Measurements from ENCODE around the gene HDAC9.

Gene HDAC9

GRCh38 chr7:18798088-18798906, 302.7 kb downstream of the HDAC9 start:
- peak; percentile 74 for ATAC-seq
- TF ChIP-seq ISL1 (CRISPR knock-in tag; IDR thresholded peaks at IDR 0.05) (peak; percentile 74), ESRRG (CRISPR knock-in tag; IDR thresholded peaks at IDR 0.05) (no peak), ZFP3 (CRISPR knock-in tag; IDR thresholded peaks at IDR 0.05) (peak; percentile 62; the same call in 1 of the 2 replicates)

DNA sequence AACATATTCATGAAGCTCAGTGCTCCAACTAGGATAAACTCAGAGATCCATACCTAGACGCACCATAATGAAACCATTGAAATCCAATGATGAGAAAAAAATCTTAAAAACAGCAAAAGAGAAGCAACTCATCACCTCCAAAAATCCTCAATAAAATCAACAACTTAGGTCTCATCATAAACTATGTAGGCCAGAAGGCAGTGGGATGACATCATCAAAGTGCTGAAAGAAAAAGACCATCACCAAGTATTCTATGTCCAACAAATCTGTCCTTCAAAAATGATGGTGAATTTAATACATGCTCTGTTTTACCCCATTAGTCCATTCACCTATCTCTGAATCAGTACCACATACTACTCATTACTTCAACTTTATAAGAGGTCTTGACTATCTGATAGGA, 304.4 kb downstream of the HDAC9 start:
- TF ChIP-seq TCF4 (CRISPR knock-in tag; IDR thresholded peaks at IDR 0.05; ENCODE audit: borderline replicate concordance) (no peak), PPARA (CRISPR knock-in tag; IDR thresholded peaks at IDR 0.05; ENCODE audit: borderline replicate concordance) (no peak), GLIS3 (CRISPR knock-in tag; IDR thresholded peaks at IDR 0.05) (no peak), SNAI2 (CRISPR knock-in tag; IDR thresholded peaks at IDR 0.05) (no peak), ZFP3 (CRISPR knock-in tag; IDR thresholded peaks at IDR 0.05) (no peak), ZNF565 (CRISPR knock-in tag; conservative IDR thresholded peaks at IDR 0.05; ENCODE audit: low read depth) (no peak), ESRRG (CRISPR knock-in tag; IDR thresholded peaks at IDR 0.05) (no peak), PATZ1 (CRISPR knock-in tag; IDR thresholded peaks at IDR 0.05; ENCODE audit: borderline replicate concordance) (no peak), CSDC2 (CRISPR knock-in tag; IDR thresholded peaks at IDR 0.05) (no peak), ZNF70 (CRISPR knock-in tag; IDR thresholded peaks at IDR 0.05) (no peak), ZNF8 (CRISPR knock-in tag; IDR thresholded peaks at IDR 0.05) (no peak), TSHZ2 (CRISPR knock-in tag; IDR thresholded peaks at IDR 0.05) (no peak), RARB (CRISPR knock-in tag; IDR thresholded peaks at IDR 0.05) (no peak), BACH2 (CRISPR knock-in tag; IDR thresholded peaks at IDR 0.05; ENCODE audit: borderline replicate concordance) (no peak), ARNTL (CRISPR knock-in tag; IDR thresholded peaks at IDR 0.05; ENCODE audit: borderline replicate concordance, low read depth) (no peak), ZC3H10 (CRISPR knock-in tag; IDR thresholded peaks at IDR 0.05) (no peak)
- TF ChIP-seq, protein P1, sequence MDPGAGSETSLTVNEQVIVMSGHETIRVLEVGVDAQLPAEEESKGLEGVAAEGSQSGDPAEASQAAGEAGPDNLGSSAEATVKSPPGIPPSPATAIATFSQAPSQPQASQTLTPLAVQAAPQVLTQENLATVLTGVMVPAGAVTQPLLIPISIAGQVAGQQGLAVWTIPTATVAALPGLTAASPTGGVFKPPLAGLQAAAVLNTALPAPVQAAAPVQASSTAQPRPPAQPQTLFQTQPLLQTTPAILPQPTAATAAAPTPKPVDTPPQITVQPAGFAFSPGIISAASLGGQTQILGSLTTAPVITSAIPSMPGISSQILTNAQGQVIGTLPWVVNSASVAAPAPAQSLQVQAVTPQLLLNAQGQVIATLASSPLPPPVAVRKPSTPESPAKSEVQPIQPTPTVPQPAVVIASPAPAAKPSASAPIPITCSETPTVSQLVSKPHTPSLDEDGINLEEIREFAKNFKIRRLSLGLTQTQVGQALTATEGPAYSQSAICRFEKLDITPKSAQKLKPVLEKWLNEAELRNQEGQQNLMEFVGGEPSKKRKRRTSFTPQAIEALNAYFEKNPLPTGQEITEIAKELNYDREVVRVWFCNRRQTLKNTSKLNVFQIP (CRISPR knock-in tag; IDR thresholded peaks at IDR 0.05; ENCODE audit: borderline replicate concordance, low read depth) = no peak
- TF ChIP-seq, protein P2, sequence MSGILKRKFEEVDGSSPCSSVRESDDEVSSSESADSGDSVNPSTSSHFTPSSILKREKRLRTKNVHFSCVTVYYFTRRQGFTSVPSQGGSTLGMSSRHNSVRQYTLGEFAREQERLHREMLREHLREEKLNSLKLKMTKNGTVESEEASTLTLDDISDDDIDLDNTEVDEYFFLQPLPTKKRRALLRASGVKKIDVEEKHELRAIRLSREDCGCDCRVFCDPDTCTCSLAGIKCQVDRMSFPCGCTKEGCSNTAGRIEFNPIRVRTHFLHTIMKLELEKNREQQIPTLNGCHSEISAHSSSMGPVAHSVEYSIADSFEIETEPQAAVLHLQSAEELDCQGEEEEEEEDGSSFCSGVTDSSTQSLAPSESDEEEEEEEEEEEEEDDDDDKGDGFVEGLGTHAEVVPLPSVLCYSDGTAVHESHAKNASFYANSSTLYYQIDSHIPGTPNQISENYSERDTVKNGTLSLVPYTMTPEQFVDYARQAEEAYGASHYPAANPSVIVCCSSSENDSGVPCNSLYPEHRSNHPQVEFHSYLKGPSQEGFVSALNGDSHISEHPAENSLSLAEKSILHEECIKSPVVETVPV (CRISPR knock-in tag; IDR thresholded peaks at IDR 0.05) = no peak
- ATAC-seq = no peak

- TF ChIP-seq SNAI2 (CRISPR knock-in tag; IDR thresholded peaks at IDR 0.05) (0 out of 2 replicates have a peak, but pooled peaks have one; percentile 12), ZNF565 (CRISPR knock-in tag; conservative IDR thresholded peaks at IDR 0.05; ENCODE audit: low read depth) (no peak; the same call in 1 of the 2 replicates), TSHZ2 (CRISPR knock-in tag; IDR thresholded peaks at IDR 0.05) (peak; percentile 94; the same call in 1 of the 2 replicates), TCF4 (CRISPR knock-in tag; IDR thresholded peaks at IDR 0.05; ENCODE audit: borderline replicate concordance) (peak; percentile 88), ZNF8 (CRISPR knock-in tag; IDR thresholded peaks at IDR 0.05) (0 out of 2 replicates have a peak, but pooled peaks have one; percentile 39), BACH2 (CRISPR knock-in tag; IDR thresholded peaks at IDR 0.05; ENCODE audit: borderline replicate concordance) (peak; percentile 72), ESRRG (CRISPR knock-in tag; IDR thresholded peaks at IDR 0.05) (no peak), ZNF70 (CRISPR knock-in tag; IDR thresholded peaks at IDR 0.05) (peak; percentile 94)
- ATAC-seq = no peak; the same call in 2 of the 3 replicates
Measured at GRCh38 chr7:18803923-18804322, 308.4 kb downstream of the HDAC9 start.

Data from SK-N-SH treated with all-trans-retinoic acid at 6 μM for 48 hours (cell line).